HL-60/S4 treated with phorbol 12-myristate 13-acetate at 8.2 ng/mL for 4 days and 3 days (cell line): Measurements from ENCODE around the gene LLCFC1.

Source experiments
- in situ Hi-C: fragments of 300-500 bp; cut with MboI; formaldehyde crosslinking; loops from 2 replicates; pipeline ENCODE4 v1.15.0; 2022; ENCODE audit warnings: low sequenced_read_pairs

Gene LLCFC1

DNA sequence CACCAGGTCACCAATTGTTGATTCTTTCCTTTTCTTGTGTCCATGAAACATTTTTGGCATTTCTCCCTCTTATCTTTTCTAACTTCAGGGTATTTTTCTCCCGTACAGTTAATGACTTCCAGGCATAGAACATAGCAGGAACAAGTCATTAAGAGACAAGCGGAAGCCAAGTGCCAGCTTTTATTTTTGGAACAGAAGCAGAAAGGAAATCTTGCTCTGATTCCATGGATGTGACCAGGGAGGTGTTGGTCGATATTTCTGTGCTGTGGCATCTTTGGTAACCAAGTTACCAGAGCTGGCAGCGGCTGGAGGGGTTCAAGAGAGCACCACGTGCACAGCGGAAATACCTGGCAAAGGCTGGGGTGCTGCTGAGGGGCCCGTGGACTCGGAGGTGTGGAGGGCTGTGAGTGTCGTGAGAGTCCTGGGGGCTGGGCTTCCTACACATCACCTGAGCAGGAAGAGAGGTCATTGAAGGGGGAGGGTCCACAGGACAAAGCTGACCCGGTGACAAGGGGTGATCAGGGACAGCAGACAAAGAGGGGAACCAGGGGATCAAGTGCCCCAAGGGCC, 1.8 kb downstream of the LLCFC1 start:
- in situ Hi-C loops, result no loop called here

DNA sequence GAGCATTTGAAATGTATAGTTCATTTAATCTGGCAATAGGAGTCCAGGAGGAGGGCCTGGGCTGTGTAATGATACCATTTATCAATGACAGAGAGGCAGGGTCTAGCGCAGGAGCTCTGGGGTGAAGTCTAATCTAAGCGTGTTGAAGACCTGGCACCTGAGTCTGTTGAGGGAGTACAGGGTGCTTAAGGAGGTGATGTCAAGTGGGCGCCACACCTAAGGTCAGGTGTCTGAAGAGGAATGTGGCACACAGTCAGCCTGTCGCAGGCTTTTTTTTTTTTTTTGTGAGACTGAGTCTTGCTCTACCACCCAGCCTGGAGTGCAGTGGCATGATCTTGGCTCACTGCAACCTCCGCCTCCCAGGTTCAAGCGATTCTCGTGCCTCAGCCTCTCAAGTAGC, 2.3 kb downstream of the LLCFC1 start:
- in situ Hi-C loops, result no loop called here

DNA sequence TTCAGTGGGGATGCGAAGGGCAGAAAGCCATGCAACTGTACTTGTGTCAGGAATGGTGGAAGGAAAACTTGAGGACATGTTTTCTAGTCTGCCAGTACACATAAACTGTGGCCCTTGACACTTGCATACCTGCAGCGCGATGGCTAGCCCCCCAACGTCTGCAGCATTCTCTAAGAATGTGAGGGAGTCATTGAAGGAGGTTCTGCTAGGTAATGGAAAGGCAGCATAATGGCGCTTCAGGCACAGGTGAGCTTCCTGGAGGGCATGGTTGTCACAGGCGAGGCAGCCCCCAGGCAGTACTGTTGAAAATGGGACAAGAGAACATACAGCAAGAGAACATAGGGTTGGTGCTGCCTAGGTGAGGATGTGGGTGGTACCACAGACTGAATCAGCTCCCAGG, 3.5 kb downstream of the LLCFC1 start:
- in situ Hi-C loops, result no loop called here

DNA sequence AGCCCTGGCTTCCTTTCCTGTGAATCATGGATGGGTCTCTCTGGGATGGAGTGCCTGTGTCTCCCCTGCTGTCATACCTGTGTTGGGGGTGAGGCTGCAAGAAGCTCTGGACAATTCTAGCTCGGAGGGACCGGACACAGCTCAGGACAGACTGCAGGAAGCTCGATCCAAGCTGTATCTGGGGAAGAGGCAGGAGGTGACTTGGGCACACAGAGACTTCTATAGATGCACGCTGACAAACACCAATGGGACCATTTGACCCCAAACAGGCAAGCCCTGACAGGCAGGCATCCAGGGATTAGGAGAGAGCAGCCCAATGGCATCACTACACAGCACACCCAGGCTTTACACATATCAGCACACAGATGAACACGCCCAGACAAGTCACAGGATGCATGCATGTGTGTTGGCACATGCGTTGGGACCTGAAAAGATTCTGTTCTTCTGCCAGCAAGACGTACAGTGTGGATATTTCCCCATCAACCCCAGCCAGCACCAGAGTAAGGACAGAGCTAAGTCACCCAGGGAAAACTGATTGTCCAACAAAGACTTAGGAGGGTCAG, 4.5 kb downstream of the LLCFC1 start:
- in situ Hi-C loops, result no loop called here

DNA sequence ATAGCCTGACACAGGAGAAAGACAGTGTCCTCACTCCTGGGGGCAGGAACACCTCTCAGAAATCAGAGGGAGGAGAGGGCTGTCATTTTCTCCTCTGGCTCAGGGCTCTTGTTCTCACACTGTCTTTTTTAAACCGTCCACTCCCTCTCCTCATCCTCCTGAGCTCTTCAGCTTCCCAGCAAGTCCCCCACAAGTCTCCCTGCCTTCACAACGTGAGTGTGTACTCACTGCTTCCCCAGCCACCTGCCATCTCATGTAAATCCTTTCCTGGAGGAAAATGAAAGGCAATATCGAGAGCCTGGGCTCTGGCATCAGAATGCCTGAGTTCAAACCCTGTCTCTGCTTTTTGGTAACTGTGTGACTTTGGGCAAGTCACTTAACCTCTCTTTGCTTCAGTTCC, 5.7 kb downstream of the LLCFC1 start:
- in situ Hi-C loops, result no loop called here

DNA sequence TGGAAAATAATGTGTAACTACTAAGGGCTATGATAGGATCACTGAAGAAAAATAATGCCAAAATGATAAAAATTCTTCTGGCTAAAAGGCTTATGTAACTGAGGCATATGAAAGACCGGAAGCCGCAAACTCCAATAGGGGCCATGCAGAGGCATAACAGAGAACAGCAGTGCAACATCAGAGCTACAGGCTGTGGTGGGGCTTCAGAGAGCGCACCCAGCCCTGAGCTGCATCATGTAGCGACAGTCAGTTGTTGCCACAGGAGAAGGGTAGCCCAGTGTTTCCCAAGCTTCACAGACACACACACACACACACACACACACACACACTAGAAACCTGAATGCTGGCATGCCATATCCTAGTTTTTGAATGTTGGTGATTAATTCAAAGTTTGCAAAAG, 9.3 kb downstream of the LLCFC1 start:
- in situ Hi-C loops, result no loop called here

DNA sequence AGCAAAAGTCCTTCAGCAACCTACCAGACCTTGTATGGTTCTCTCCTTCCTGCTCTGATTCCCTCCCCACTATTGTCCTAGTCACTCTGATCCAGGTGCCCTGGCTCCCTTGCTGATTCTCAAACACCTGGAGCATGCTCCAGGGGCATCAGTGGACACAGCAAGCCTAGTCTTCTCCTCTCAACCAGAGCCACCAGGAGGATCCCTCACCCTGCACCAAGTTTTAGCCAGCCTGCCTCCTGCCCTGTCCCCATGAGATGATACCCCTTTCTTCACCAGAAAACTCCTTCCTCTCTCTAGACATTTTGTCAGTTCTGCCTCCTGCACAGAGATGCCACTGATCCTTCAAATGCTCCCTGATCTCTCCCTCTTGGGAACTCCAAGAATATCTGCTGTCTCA, 11.0 kb downstream of the LLCFC1 start:
- in situ Hi-C loops, result no loop called here

- in situ Hi-C loops, result no loop called here
Observed at GRCh38 chr7:142954680-142955268, 15.5 kb downstream of the LLCFC1 start.

DNA sequence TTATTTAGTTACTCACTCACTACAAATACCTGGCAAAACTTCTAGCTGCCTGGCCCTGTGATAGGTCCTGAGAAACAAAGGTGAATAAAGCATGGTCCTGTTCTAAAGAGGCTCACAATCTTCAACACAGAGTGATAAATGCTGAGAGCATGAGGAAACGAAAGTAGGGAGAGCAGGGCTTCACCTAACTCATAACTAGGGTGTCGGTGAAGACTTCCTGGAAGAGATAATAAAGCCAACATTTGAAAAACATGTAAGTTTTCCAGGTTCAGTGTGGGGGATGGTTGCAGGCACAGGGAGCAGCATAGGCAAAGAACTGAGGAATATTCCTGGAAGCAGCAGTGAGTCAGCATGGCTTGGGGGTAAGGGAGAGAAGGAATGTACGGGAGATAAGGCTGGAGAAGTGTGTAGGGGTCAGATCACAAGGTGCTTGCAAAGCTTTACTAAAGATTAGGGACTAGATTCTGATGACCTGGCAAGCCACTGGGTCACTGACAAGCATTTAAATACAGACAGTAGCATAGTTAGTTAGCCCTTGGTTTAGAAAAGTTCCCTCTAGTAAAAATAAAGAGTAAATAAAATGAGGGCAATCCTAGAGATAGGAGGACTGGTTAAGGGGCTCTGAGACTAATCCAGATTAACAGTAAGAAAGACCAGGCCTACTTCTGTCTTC, 17.8 kb downstream of the LLCFC1 start:
- in situ Hi-C loops, result no loop called here

DNA sequence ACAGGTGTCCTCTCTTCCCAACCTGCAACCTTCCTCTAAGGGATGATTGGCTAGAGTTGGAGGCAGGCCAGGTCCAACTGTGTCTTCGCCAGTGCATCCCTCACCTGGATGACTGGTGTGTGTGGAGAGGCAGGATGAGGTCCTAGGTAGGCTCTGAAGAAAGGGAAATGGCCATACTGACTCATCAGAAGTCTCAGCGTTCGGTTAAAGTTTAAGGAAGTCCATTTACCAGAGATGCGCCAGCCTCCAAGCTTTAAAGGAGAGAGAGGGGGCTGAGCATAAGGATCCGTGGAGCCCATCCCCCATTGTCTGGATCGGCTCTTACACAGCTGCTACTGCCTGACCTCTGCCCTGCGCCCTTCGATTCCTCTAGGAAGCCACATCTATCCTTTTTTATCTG, 18.4 kb downstream of the LLCFC1 start:
- in situ Hi-C loops, result no loop called here

DNA sequence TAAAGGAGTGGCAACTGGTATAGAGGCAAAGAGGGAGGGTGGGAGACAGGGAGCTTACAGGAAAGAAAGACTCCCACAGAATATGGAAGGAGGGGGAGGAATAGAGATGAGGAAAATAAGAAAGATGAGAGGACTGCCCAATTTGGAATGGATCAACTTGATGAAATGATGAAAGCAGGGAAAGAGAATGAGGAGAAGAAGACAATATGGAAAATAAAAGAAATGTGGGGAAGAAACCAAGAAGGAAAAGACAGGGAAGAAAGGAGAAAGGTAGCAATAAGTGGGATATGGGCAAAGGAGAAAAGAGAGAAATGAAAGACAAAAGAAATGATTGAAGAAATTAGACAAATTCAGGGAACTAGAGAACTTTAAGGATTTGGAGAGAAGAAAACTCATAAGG, 19.9 kb downstream of the LLCFC1 start:
- in situ Hi-C loops, result no loop called here

- in situ Hi-C loops, result no loop called here
Observed at GRCh38 chr7:142960955-142961512, 21.8 kb downstream of the LLCFC1 start.

- in situ Hi-C loops, result no loop called here
Observed at GRCh38 chr7:142961595-142961972, 22.3 kb downstream of the LLCFC1 start.

GRCh38 chr7:142961973-142962926, 23.0 kb downstream of the LLCFC1 start, which contains the start of gene KEL:
TSS of gene KEL (minus strand) at chr7:142962363. CDS start at chr7:142962206, 157 bp downstream.
- in situ Hi-C loops, result no loop called here

DNA sequence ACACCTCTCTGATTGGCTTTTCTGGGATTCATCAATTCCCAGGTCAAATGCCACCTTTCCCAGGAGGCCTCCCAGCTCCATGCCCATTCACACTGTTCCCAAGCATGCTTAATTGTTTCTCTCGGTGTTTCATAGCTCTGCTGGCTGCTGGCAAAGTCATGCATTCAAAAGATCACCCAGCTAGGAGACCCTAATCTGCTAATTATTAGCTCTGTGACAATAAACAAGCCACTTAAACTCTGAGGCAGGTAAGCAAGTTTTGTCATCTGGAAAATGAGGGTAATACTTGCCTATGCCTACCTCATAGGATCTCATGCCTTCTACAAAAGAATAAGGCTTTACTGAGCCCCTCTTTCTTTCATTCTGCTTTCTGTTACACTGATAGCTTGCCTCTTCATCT, 23.7 kb downstream of the LLCFC1 start:
- in situ Hi-C loops, result no loop called here

DNA sequence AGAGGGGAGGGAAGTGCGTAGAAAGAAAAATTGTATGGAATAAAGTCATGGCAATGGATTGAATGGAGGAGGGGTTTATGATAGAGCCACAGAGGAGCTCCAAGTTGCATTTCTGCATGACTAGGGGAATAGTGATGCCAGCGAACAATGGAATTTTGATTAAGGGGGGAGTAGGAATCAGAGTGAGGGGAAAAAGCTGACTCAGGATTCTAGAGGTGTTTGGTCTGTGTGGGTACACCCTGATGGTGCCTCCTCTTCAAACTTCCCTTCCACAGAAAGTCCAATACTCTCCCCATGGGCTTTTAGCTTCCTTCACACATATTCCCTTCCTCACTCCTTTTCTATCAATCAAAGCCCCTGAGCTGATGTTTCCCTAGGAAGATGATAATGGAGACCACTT, 24.7 kb downstream of the LLCFC1 start:
- in situ Hi-C loops, result no loop called here

- in situ Hi-C loops, result no loop called here
Observed at GRCh38 chr7:142964502-142965246, 25.4 kb downstream of the LLCFC1 start.

DNA sequence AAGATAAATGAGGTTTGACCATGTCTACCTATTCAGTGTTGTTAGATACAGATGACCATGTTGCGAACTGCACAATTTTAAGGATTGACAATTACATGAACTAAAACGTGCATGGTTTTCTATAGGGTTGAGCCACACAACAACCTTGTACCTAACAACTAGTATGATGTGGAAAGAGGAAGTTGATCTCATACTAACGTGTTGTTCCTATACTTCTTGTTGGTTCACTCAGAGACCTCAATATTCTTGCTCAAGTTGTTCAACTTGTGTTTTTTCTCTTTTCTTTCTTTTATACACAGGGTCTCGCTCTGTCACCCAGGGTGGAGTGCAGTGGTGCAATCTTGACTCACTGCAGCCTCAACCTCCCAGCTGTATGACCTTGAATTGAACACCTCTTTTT, 28.9 kb downstream of the LLCFC1 start:
- in situ Hi-C loops, result no loop called here

GRCh38 chr7:142969183-142969582, 29.9 kb downstream of the LLCFC1 start:
- in situ Hi-C loops, result no loop called here

- in situ Hi-C loops, result no loop called here
Observed at GRCh38 chr7:142974626-142975025, 35.3 kb downstream of the LLCFC1 start.
